HG02588 (cell line): ENCODE results near the gene CUX1.
"Not testable (repeated sequence)": the region's sequence is repeated elsewhere in the genome, so short reads cannot be mapped to it uniquely, and the experiment has no call there.

Experiments used
- ATAC-seq: cut with Tn5 transposase; IDR thresholded peaks from one replicate; pipeline ENCODE4 v1.9.1; 2021; ENCODE audit warnings: mild to moderate bottlenecking, moderate library complexity; ENCODE audit not compliant: unreplicated experiment

CUX1 gene

GRCh38 chr7:101824440-101824839 lies 7.0 kb downstream of the CUX1 start:
- ATAC-seq: no peak

DNA sequence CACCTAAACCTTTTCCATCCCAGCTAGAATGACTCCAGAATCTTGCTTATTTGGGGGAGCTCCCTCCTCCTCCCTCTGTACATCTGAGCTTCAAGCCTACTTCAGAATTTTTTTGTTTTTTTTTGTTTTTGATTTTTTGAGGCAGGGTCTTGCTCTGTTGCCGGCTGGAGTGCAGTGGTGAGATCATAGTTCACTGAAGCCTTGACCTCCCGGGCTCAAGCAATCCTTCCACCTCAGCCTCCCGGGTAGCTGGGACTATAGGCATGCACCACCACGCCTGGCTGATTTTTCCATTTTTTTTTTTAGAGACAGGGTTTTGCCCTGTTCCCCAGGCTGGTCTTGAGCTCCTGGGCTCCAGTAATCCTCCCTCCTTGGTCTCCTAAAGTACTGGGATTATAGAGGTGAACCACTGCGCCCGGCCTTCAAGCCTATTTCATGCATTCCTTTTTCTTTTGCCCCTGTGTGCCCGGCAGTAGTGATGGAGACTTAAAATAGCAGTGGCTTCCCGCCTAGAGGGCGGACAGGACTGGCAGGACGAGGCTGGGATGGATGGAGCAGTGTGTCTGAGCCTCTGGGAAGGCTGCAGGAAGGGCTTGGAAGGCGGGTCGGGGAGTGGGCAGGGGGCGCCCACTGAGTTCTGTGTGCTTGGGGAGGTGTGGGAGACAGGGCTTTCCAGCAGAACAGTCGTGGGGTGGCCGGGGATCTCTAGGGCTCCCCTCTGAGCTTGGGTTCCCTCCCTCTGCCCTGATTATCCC lies 8.8 kb downstream of the CUX1 start:
- no peak for ATAC-seq

DNA sequence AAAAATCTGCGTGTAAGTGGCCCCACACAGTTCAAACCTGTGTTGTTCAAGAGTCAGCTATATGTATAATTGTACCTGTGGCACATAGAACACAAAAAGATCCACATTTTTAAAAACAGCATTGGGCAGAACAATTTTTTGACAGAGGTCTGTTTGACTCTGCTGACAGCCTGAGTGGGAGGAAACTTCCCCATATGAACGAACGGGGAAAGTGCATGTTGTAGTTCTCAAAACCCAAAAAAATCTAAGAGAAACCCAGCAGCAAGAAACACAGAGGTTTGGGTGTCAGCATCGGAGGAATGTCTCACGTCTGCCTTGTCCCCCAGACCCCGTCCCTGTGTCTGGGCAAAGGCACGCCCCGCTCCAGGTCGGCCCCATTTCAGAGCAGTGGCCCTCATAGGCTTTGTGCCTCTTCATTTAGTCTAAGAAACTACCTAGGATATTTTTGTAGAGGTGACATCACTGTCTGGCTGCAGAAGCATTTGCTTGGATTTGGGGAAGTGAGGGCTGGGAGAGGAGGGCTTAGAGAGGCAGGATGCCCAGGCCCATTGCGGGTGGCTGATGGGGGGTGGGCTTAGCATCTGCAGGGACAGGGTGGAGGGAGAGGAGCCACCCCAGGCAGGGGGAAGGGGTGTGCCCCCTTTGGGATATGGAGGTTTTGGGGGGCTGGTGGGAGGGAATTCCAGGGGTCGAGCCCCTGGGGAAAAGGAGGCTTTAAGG lies 11.0 kb downstream of the CUX1 start:
- ATAC-seq: no peak

GRCh38 chr7:101829374-101829773 lies 11.9 kb downstream of the CUX1 start:
- ATAC-seq: no peak

DNA sequence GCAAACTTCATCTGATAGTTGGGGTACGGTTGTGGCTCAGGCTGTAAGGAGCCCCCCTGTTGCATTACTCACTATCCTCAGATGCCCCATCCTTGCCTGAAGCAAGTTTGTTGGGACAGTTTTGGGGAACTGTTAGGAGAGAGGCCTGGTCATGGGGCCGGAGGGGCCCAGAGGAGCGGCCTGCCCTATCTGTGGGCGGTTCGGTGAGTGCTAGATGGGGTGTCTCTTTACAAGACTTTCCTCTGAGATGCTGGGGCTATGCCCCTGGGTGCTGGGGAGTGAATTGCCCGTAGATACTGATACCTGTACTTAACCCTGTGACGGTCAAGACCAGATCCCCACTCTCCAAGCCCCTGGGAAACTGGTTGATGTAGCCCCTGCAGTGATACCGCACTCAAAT lies 12.4 kb downstream of the CUX1 start:
- ATAC-seq: no peak

GRCh38 chr7:101831396-101831795 lies 14.0 kb downstream of the CUX1 start:
- ATAC-seq: not testable (repeated sequence)

GRCh38 chr7:101832205-101832631 lies 14.8 kb downstream of the CUX1 start:
- no peak for ATAC-seq

DNA sequence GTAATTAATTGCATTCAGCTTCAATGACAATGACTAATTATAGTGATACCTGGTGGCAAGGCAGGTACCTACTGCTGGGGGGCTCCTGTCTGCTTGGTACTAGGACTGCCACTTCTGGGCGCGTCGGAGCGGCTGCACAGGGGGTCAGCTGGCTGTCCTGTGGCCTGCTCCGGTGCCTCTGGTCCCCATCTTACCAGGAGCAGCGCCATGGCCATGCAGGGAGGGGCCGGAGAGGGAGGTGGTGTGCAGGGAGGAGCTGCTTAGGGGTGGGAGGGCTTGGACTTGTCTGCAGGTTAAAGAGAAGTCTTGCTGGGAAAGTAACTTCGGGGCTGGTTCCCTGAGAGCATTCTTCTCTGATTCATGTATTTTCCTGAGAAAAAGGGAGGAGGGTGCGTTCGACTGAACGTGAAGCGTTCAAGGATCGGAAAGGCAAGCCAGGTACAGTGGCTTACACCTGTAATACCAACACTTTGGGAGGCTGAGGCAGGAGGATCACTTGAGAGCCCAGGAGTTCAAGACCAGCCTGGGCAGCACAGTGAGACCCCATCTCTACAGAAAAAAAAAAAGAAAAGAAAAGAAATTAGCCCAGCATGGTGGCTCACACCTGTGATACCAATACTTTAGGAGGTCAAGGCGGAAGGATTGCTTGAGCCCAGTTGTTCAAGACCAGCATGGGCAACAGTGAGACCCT lies 15.4 kb downstream of the CUX1 start:
- ATAC-seq: no peak

DNA sequence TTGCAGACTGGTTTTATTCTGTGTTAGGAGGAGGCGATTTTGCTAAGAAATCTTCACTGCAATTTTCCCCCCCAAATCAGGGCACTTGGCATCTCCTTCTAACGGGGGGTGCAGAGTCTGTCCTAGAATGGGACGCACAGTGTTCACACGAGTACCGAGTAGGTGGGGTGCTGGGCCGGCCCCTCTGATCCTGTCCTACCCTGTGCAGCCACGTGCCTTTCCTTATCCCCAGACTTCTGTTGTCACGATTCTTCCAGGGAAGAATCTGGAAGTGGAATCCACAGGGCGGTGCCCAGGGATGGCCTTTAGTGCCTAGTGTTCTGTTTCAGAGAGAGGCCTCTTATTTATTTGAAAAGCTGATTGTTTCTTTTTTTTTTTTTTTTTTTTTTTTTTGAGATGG lies 16.4 kb downstream of the CUX1 start:
- no peak for ATAC-seq

- no peak for ATAC-seq
Observed at GRCh38 chr7:101835136-101835535, 17.7 kb downstream of the CUX1 start.

DNA sequence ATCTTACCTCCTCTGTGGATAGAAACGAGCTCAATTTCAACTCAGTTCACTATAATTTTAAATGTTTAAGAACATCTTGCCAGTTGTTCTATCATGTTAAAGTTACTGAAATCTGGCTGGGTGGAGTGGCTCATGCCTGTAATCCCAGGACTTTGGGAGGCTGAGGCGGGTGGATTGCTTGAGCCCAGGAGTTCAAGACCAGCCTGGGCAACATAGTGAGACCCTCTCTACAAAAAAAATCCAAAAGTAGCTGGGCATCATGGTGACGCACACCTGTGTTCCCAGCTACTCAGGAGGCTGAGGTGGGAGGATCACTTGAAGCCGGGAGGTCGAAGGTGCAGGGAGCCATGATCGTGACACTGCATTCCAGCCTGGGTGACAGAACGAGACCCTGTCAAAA lies 20.0 kb downstream of the CUX1 start:
- not testable (repeated sequence) for ATAC-seq

- ATAC-seq: no peak
Observed at GRCh38 chr7:101838837-101839483, 21.5 kb downstream of the CUX1 start.

- no peak for ATAC-seq
Observed at GRCh38 chr7:101841328-101841727, 23.9 kb downstream of the CUX1 start.

DNA sequence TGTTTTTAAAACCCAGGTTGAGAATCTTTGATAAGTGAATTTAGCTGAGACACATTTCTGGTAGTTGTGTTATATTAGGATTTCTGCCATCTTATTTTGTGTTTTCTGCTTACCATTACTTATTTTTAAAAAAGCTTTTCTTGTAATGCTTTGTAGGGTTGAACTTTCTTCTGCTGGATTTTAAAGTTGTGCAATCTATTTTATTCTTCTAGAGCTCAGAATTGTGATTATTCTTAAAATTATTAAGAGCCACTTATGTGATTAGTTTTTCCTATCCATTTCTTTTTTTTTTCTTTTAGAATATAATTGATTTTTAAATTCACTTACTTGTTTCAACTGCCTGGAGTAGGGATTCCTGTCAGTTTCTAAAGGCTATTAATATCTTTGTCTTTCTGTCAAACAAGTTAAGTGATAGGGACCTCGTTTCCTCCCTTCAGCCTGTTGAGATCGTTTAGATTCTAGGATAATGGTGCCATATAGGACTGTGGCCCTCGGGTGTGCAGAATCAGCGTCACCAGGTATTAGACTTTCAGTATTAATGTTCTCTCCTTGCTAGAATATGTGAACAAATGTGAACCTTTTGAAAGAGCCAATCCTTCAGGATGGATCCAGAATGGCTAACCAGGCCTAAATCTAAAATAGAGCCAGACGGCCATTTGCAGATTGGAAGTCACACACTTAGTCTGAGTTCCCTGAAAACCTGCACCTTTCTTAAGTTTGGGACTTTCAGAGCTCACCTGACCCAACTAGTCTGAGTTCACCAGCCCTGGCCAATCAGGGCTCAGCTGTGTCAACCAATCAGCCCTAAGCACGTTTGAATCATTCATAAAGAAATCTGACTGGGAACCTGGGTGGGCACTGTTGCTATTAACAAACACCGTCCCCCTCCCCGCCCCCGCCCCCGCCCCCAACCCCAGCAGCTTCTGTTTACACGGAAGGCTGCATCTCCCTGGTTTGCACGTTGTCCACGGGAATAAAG lies 26.2 kb downstream of the CUX1 start:
- no peak for ATAC-seq

- ATAC-seq: no peak
Observed at GRCh38 chr7:101845974-101846373, 28.5 kb downstream of the CUX1 start.

- ATAC-seq: no peak
Observed at GRCh38 chr7:101846800-101847538, 29.5 kb downstream of the CUX1 start.

DNA sequence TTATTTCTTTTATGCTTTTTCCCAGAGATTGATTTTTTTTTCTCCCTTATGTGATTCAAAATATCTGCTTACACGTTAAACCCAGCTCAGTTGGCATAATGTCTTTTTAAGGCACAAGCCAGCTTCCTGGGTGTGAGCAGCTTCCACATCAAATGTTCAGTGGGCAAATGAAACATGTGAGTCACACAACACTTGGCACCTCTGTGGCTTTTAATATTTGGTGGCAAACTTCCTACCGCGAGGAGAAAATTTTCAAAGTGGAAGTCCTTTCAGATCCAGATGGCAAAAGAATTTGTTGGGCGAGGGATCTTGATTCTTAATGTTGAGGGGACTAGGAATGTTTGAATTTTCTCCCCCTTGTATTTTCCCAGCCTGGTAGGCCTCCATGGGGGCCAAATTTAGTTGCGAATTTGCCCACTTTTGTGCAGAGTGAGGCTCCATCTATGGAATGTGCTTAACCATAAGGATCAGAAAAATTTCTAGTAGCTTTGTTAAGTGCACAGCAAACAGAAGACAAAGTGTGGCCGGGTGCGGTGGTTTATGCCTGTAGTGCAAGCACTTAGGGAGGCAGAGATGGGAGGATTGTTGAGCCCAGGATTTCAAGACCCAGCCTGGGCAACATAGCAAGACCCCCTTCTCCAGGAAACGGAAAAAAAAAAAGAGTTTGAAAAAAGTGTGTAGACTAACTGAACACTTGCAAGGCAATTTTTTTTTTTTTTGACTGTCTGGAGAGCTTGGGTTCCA lies 31.0 kb downstream of the CUX1 start:
- no peak for ATAC-seq

DNA sequence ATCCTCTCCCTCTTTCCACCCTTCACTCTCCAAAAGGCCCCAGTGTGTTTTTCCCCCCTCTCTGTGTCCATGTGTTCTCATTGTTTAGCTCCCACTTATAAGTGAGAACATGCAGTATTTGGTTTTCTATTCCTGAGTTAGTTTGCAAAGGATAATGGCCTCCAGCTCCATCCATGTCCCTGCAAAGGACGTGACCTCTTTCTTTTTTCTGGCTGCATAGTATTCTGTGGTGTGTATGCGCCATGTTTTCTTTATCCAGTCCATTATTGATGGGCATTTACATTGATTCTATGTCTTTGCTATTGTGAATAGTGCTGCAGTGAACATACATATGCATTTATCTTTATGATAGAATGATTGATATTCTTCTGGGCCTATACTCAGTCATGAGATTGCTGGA lies 31.9 kb downstream of the CUX1 start:
- not testable (repeated sequence) for ATAC-seq

GRCh38 chr7:101852364-101852763 lies 34.9 kb downstream of the CUX1 start:
- ATAC-seq: not testable (repeated sequence)
